DMS114 treated with DMSO at 0.1 percent for 48 hours (cell line): ENCODE results near the gene MAPK6.
"Not testable (repeated sequence)": the region's sequence is repeated elsewhere in the genome, so short reads cannot be mapped to it uniquely, and the experiment has no call there.

ENCODE experiments used
- DNase-seq: peaks from one replicate; lab custom pipeline; 2025; ENCODE audit not compliant: unreplicated experiment; lab: John Stamatoyannopoulos, UW

Gene MAPK6

GRCh38 chr15:52042051-52042851 is 23.2 kb downstream of the MAPK6 start:
- DNase-seq = no peak

- not testable (repeated sequence) for DNase-seq
Observed at GRCh38 chr15:52045795-52046298, 26.8 kb downstream of the MAPK6 start.

GRCh38 chr15:52046552-52046951 is 27.5 kb downstream of the MAPK6 start:
- DNase-seq = not testable (repeated sequence)

GRCh38 chr15:52050416-52050815 is 31.4 kb downstream of the MAPK6 start:
- DNase-seq = no peak

GRCh38 chr15:52052066-52052935 is 33.3 kb downstream of the MAPK6 start:
- no peak for DNase-seq

- DNase-seq = no peak
Observed at GRCh38 chr15:52054381-52054780, 35.4 kb downstream of the MAPK6 start.

GRCh38 chr15:52054858-52055257 is 35.8 kb downstream of the MAPK6 start:
- DNase-seq = not testable (repeated sequence)

GRCh38 chr15:52056001-52056400 is 37.0 kb downstream of the MAPK6 start:
- no peak for DNase-seq

- no peak for DNase-seq
Observed at GRCh38 chr15:52056496-52056895, 37.5 kb downstream of the MAPK6 start.

- DNase-seq = no peak
Observed at GRCh38 chr15:52057996-52058395, 39.0 kb downstream of the MAPK6 start.

- no peak for DNase-seq
Observed at GRCh38 chr15:52060501-52060900, 41.5 kb downstream of the MAPK6 start.

GRCh38 chr15:52066842-52067544 is 48.0 kb downstream of the MAPK6 start:
- no peak for DNase-seq

- DNase-seq = no peak
Observed at GRCh38 chr15:52067545-52067926, 48.5 kb downstream of the MAPK6 start.

GRCh38 chr15:52068004-52068615 is 49.1 kb downstream of the MAPK6 start:
- no peak for DNase-seq

GRCh38 chr15:52069559-52069958 is 50.5 kb downstream of the MAPK6 start:
- DNase-seq = no peak

GRCh38 chr15:52071570-52071969 is 52.6 kb downstream of the MAPK6 start:
- DNase-seq = no peak

GRCh38 chr15:52076889-52077781 is 58.1 kb downstream of the MAPK6 start:
- DNase-seq = no peak

- DNase-seq = no peak
Observed at GRCh38 chr15:52078197-52078875, 59.3 kb downstream of the MAPK6 start.
